ENCODE measurements around the gene PREP.

Gene PREP

GRCh38 chr6:105382958-105383357, 19.9 kb downstream of the PREP start:
- no peak for DNase-seq (ENCODE audit: low read depth)
- no peak for TF ChIP-seq CTCF (IDR thresholded peaks at IDR 0.05; ENCODE audit: control insufficient read depth, insufficient read depth, low read depth, low read length, missing control alignments)
- no peak overlapping the region for H3K4me3 ChIP-seq (ENCODE audit: control insufficient read depth, low read depth, low read length)

DNA sequence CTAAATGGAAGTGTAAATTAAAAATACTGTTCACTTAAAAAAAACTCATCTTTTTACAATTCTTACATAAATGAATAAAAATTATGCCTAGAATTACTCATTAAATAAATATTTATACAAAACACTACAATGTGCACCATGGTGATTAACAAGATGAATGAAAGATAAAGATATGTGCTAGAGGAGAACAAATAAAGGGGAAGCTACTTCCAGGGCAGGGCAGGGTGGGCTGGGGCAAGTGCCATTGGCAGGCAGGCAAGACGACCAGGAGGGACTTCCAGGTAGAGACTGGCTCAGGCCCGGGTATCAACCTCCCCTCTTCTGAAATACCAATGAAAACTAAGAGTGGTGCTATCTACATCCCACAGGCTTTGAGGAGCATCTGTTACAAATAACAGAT, 20.4 kb downstream of the PREP start:
- H3K4me3 ChIP-seq (ENCODE audit: control insufficient read depth, low read depth, low read length), result no peak overlapping the region
- no peak for TF ChIP-seq CTCF (IDR thresholded peaks at IDR 0.05; ENCODE audit: control insufficient read depth, insufficient read depth, low read depth, low read length, missing control alignments)
- DNase-seq (ENCODE audit: low read depth), result no peak

GRCh38 chr6:105380634-105381033, 22.2 kb downstream of the PREP start:
- H3K4me3 ChIP-seq (ENCODE audit: control insufficient read depth, low read depth, low read length), result no peak overlapping the region
- DNase-seq (ENCODE audit: low read depth), result no peak
- no peak for TF ChIP-seq CTCF (IDR thresholded peaks at IDR 0.05; ENCODE audit: control insufficient read depth, insufficient read depth, low read depth, low read length, missing control alignments)

GRCh38 chr6:105375797-105376196, 27.1 kb downstream of the PREP start:
- H3K4me3 ChIP-seq (ENCODE audit: control insufficient read depth, low read depth, low read length), result no peak overlapping the region
- TF ChIP-seq CTCF (IDR thresholded peaks at IDR 0.05; ENCODE audit: control insufficient read depth, insufficient read depth, low read depth, low read length, missing control alignments), result no peak
- no peak for DNase-seq (ENCODE audit: low read depth)

GRCh38 chr6:105374010-105374420, 28.9 kb downstream of the PREP start:
- DNase-seq (ENCODE audit: low read depth), result peak; percentile 23
- no peak overlapping the region for H3K4me3 ChIP-seq (ENCODE audit: control insufficient read depth, low read depth, low read length)

GRCh38 chr6:105373481-105373880, 29.4 kb downstream of the PREP start:
- TF ChIP-seq CTCF (IDR thresholded peaks at IDR 0.05; ENCODE audit: control insufficient read depth, insufficient read depth, low read depth, low read length, missing control alignments), result no peak
- no peak overlapping the region for H3K4me3 ChIP-seq (ENCODE audit: control insufficient read depth, low read depth, low read length)
- DNase-seq (ENCODE audit: low read depth), result no peak

More at GRCh38 chr6:105374010-105374420, 28.9 kb downstream of the PREP start:
- no peak for TF ChIP-seq CTCF (IDR thresholded peaks at IDR 0.05; ENCODE audit: control insufficient read depth, insufficient read depth, low read depth, low read length, missing control alignments)

GRCh38 chr6:105372849-105373182, 30.1 kb downstream of the PREP start:
- no peak for DNase-seq (ENCODE audit: low read depth)
- no peak for TF ChIP-seq CTCF (IDR thresholded peaks at IDR 0.05; ENCODE audit: control insufficient read depth, insufficient read depth, low read depth, low read length, missing control alignments)
- H3K4me3 ChIP-seq (ENCODE audit: control insufficient read depth, low read depth, low read length), result no peak overlapping the region
